H9 (cell line): Measurements from ENCODE around the gene B4GAT1. TPM values are rescaled to one million over a fixed set of nuclear protein-coding genes. Genes with fewer than 3 reads are reported as not detected.
A peak's percentile ranks its signal among the peaks of the same experiment; 100 is the strongest.

Source experiments
- DNase-seq: peaks from one replicate; pipeline ENCODE4 v3.0.0-alpha.2; 2017
- H2AFZ ChIP-seq: one replicate; pipeline ENCODE4 v1.6.1; 2013; ENCODE audit warnings: mild to moderate bottlenecking, low read length, control low read depth, moderate library complexity
- H2AK5ac ChIP-seq: 2 replicates; pipeline ENCODE4 v1.6.1; 2013; ENCODE audit warnings: low read length, control low read depth, mixed read lengths; ENCODE audit not compliant: insufficient read length
- H2BK120ac ChIP-seq: one replicate; pipeline ENCODE4 v1.6.1; 2013; ENCODE audit warnings: low read depth, mild to moderate bottlenecking, low read length, control low read depth, inconsistent platforms; ENCODE audit not compliant: poor library complexity, severe bottlenecking
- H2BK12ac ChIP-seq: 2 replicates; pipeline ENCODE4 v1.6.1; 2013; ENCODE audit warnings: low read length, control low read depth, mixed read lengths, low read depth; ENCODE audit not compliant: insufficient read length
- H2BK15ac ChIP-seq: 2 replicates; pipeline ENCODE4 v1.6.1; 2013; ENCODE audit warnings: low read depth, low read length, control low read depth
- H2BK20ac ChIP-seq: one replicate; pipeline ENCODE4 v1.6.1; 2013; ENCODE audit warnings: low read depth, mild to moderate bottlenecking, low read length, control low read depth, inconsistent platforms; ENCODE audit not compliant: poor library complexity, severe bottlenecking
- H2BK5ac ChIP-seq: 2 replicates; pipeline ENCODE4 v1.6.1; 2013; ENCODE audit warnings: low read length, control low read depth, mixed read lengths; ENCODE audit not compliant: insufficient read length
- H3K14ac ChIP-seq: 2 replicates; pipeline ENCODE4 v1.6.1; 2013; ENCODE audit warnings: low read length, control low read depth; ENCODE audit not compliant: insufficient read depth
- H3K18ac ChIP-seq: 2 replicates; pipeline ENCODE4 v1.6.1; 2013; ENCODE audit warnings: low read depth, mild to moderate bottlenecking, mixed read lengths, low read length, control low read depth; ENCODE audit not compliant: insufficient read length
- H3K23ac ChIP-seq: 2 replicates; pipeline ENCODE4 v1.6.1; 2013; ENCODE audit warnings: low read length, control low read depth, mixed read lengths, low read depth; ENCODE audit not compliant: insufficient read length
- H3K23me2 ChIP-seq: 2 replicates; pipeline ENCODE4 v1.6.1; 2013; ENCODE audit warnings: low read depth, mild to moderate bottlenecking, mixed read lengths, low read length, control low read depth; ENCODE audit not compliant: insufficient read length, poor library complexity, severe bottlenecking
- H3K27ac ChIP-seq: 2 replicates; pipeline ENCODE4 v1.5.1; 2013; ENCODE audit warnings: low read length, control low read depth, mixed read lengths, low read depth; ENCODE audit not compliant: insufficient read length
- H3K27me3 ChIP-seq: 2 replicates; pipeline ENCODE4 v1.6.1; 2013; ENCODE audit warnings: low read length, control low read depth, inconsistent platforms; ENCODE audit not compliant: insufficient read depth
- H3K4ac ChIP-seq: 2 replicates; pipeline ENCODE4 v1.6.1; 2013; ENCODE audit warnings: low read depth, mild to moderate bottlenecking, control low read depth, inconsistent platforms, low read length, moderate library complexity
- H3K4me1 ChIP-seq: 2 replicates; pipeline ENCODE4 v1.6.1; 2013; ENCODE audit warnings: low read length, control low read depth, inconsistent platforms; ENCODE audit not compliant: insufficient read depth
- H3K4me2 ChIP-seq: 2 replicates; pipeline ENCODE4 v1.6.1; 2013; ENCODE audit warnings: low read length, control low read depth, mixed read lengths; ENCODE audit not compliant: insufficient read length, insufficient read depth
- H3K56ac ChIP-seq: 2 replicates; pipeline ENCODE4 v1.6.1; 2013; ENCODE audit warnings: low read depth, mild to moderate bottlenecking, mixed read lengths, low read length, control low read depth; ENCODE audit not compliant: insufficient read length
- H3K79me1 ChIP-seq: 2 replicates; pipeline ENCODE4 v1.6.1; 2013; ENCODE audit warnings: low read depth, mild to moderate bottlenecking, moderate library complexity, low read length, control low read depth, inconsistent platforms; ENCODE audit not compliant: insufficient read depth, poor library complexity, severe bottlenecking
- H3K79me2 ChIP-seq: 2 replicates; pipeline ENCODE4 v1.6.1; 2013; ENCODE audit warnings: low read length, control low read depth, inconsistent platforms; ENCODE audit not compliant: insufficient read depth
- H3K9ac ChIP-seq: 2 replicates; pipeline ENCODE4 v1.6.1; 2013; ENCODE audit warnings: low read length, control low read depth, mixed read lengths; ENCODE audit not compliant: insufficient read length; ENCODE audit errors: extremely low read depth
- H3K9me3 ChIP-seq: one replicate; pipeline ENCODE4 v1.6.1; 2013; ENCODE audit warnings: low read depth, low read length, inconsistent platforms; ENCODE audit not compliant: control insufficient read depth
- H3T11ph ChIP-seq: one replicate; pipeline ENCODE4 v1.6.1; 2013; ENCODE audit warnings: mild to moderate bottlenecking, low read length, control low read depth, inconsistent platforms
- H4K20me1 ChIP-seq: one replicate; pipeline ENCODE4 v1.6.1; 2013; ENCODE audit not compliant: control insufficient read depth, insufficient read length, insufficient read depth
- H4K5ac ChIP-seq: 2 replicates; pipeline ENCODE4 v1.6.1; 2013; ENCODE audit warnings: low read depth, mild to moderate bottlenecking, mixed read lengths, low read length, control low read depth; ENCODE audit not compliant: insufficient read length
- H4K8ac ChIP-seq: replicated peaks from 2 replicates; pipeline ENCODE4 v1.6.1; 2013; ENCODE audit warnings: low read length, control low read depth, mixed read lengths, low read depth; ENCODE audit not compliant: insufficient read length
- H4K91ac ChIP-seq: 2 replicates; pipeline ENCODE4 v1.6.1; 2013; ENCODE audit warnings: low read depth, mild to moderate bottlenecking, moderate library complexity, mixed read lengths, low read length, control low read depth; ENCODE audit not compliant: insufficient read length
- H3K27ac Mint-ChIP-seq, 3 experiments: 2 replicates in 2 of 3; 3 replicates in 1 of 3; pipeline ENCODE4 v1.8.0; 2020 to 2021; ENCODE audit warnings: mixed read lengths in 3 of 3, mild to moderate bottlenecking in 1 of 3, moderate library complexity in 1 of 3
- H3K27me3 Mint-ChIP-seq: 2 replicates; pipeline ENCODE4 v1.8.0; 2021; ENCODE audit warnings: low read depth, mild to moderate bottlenecking, moderate library complexity, mixed read lengths
- H3K36me3 Mint-ChIP-seq, 3 experiments: 2 replicates in 2 of 3; 3 replicates in 1 of 3; pipeline ENCODE4 v1.8.0; 2020 to 2021; ENCODE audit warnings: low read depth in 3 of 3, mixed read lengths in 3 of 3; ENCODE audit not compliant: insufficient read depth in 1 of 3
- H3K4me1 Mint-ChIP-seq, 2 experiments: 2 replicates each; pipeline ENCODE4 v1.8.0; 2020; ENCODE audit warnings: mixed read lengths in 2 of 2
- H3K4me3 Mint-ChIP-seq, 2 experiments: 2 replicates in 1 of 2; 3 replicates in 1 of 2; pipeline ENCODE4 v1.8.0; 2020 to 2021; ENCODE audit warnings: mild to moderate bottlenecking in 2 of 2, mixed read lengths in 2 of 2, moderate library complexity in 1 of 2
- H3K9me3 Mint-ChIP-seq, 2 experiments: 2 replicates in 1 of 2; 3 replicates in 1 of 2; pipeline ENCODE4 v1.8.0; 2020; ENCODE audit warnings: mild to moderate bottlenecking in 2 of 2, mixed read lengths in 2 of 2, moderate library complexity in 1 of 2
- CTCF ChIP-seq: fragments of 200-600 bp; sonication (generic); conservative IDR thresholded peaks from 3 replicates; pipeline ENCODE4 v1.8.0; 2021; ENCODE audit warnings: antibody characterized with exemption, mild to moderate bottlenecking
- WGBS: extraction: QIAGEN DNeasy Blood & Tissue Kit; methylation state at CpG from one replicate; pipeline ENCODE4 v1.1.7; 2013; ENCODE audit warnings: missing lambda C conversion rate, low lambda C conversion rate, mixed read lengths; ENCODE audit not compliant: insufficient read length; ENCODE audit errors: extremely low coverage; 5-methylcytosine and 5-hydroxymethylcytosine counted together
- total RNA-seq: library from RNA; stranded (reverse); gene quantifications from 2 replicates; pipeline ENCODE4 v1.2.1, GENCODE V29; 2021

B4GAT1 gene
- total RNA-seq, 1 experiment from 2014 or later, result 24.3 TPM

DNA sequence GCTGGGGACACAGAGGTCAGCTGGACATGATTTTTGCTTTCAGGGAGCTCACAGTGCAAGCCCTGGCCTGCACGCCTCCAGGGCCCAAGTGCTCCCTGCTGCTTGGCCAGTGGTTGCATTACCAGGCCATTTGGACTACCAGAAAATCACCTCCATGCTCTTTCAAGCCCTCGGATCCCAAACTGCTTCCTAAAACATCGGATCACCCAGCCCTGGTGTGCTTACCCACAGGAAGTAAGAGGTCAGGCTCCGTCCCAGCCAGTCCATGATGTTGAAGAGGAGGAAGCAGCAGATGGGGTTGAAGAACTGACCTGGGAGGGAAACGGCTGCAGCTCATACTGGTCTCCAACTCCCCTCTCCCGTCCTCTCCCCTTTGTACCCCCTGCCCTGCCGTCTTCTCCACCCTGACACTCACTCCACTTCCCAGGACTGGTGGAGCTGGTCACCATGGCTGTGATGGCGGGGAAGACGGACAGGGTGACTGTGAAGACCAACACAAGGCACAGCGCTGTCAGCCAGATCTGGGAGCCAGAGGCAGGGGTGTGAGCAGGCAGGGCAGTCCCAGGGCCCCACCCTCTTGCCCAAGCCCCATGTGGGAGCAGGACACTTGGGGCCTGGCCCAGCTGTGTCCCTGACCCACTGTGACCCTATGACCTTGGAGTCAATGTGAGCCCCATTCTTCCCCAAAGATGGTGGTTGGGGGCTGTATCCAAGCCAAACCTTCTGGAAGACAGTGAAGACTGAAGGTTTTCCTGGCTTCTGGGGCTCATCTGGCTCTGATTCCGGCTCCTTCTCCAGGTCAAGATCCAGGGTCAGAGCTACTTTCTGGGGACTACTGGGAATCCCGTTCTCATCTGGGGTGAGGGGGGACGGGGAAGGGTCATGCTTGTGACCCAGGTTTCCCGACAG is 18.5 kb upstream of the B4GAT1 start:
- peak overlapping the region; percentile 53 to 90 (median 65); a peak in 4 of 7 replicates for H3K27ac Mint-ChIP-seq
- Histone ChIP-seq H3K9ac (no peak overlapping the region), H3K4ac (no peak overlapping the region), H3K56ac (no peak overlapping the region), H4K20me1 (no peaks in the 10 kb centered on the region), H2AFZ (no peak overlapping the region), H3K23ac (no peak overlapping the region), H2BK12ac (no peak overlapping the region), H3K27me3 (no peaks in the 10 kb centered on the region), H3K23me2 (peaks cover 5% of the 10 kb centered on the region), H2BK20ac (no peak overlapping the region), H4K8ac (no peak overlapping the region), H3K79me1 (no peaks in the 10 kb centered on the region), H3K9me3 (no peaks in the 10 kb centered on the region), H4K5ac (no peak overlapping the region), H2AK5ac (no peak overlapping the region), H3K4me1 (no peaks in the 10 kb centered on the region), H3K4me2 (no peak overlapping the region), H3K14ac (no peak overlapping the region; the same call in 1 of the 2 replicates), H3K79me2 (no peaks in the 10 kb centered on the region; the same call in 1 of the 2 replicates), H3K18ac (no peak overlapping the region), H3K27ac (no peak overlapping the region), H2BK15ac (no peak overlapping the region), H4K91ac (no peak overlapping the region), H2BK5ac (no peak overlapping the region), H3T11ph (no peak overlapping the region), H2BK120ac (no peak overlapping the region)
- H3K9me3 Mint-ChIP-seq, result no peaks in the 10 kb centered on the region
- DNase-seq, result no peak
- no peaks in the 10 kb centered on the region; the same call in 1 of the 2 replicates for H3K27me3 Mint-ChIP-seq
- WGBS, result no CpG with 5 or more reads among the region's 14 CpGs
- H3K4me3 Mint-ChIP-seq, result no peak overlapping the region
- H3K36me3 Mint-ChIP-seq, result peaks cover 46 to 81% (median 68%) of the 10 kb centered on the region in 3 experiments
- no peak for TF ChIP-seq CTCF
- H3K4me1 Mint-ChIP-seq, result peaks cover 10 to 16% of the 10 kb centered on the region in 2 experiments
